SK-N-SH treated with all-trans-retinoic acid at 6 μM for 48 hours (cell line): ENCODE data around the gene PXDC1.

Experiments
- ATAC-seq: fragments of 200-7000 bp; cut with Tn5 transposase; 3 replicates; pipeline ENCODE4 v1.9.1; 2020; ENCODE audit warnings: mild to moderate bottlenecking, moderate library complexity
- ARNTL ChIP-seq: fragments of 450-650 bp; formaldehyde crosslinking; IDR thresholded peaks from 2 replicates; pipeline ENCODE4 v1.5.0; 2020; ENCODE audit warnings: low read depth, mild to moderate bottlenecking, moderate library complexity, borderline replicate concordance
- BACH2 ChIP-seq: fragments of 250-450 bp; sonication (Bioruptor Pico); IDR thresholded peaks from 2 replicates; pipeline ENCODE4 v1.9.0; 2021; ENCODE audit warnings: mild to moderate bottlenecking, borderline replicate concordance
- CREB5 ChIP-seq: fragments of 250-450 bp; sonication (Bioruptor Pico); IDR thresholded peaks from 2 replicates; pipeline ENCODE4 v1.5.1; 2020; ENCODE audit warnings: low read depth, mild to moderate bottlenecking, moderate library complexity
- CSDC2 ChIP-seq: fragments of 250-450 bp; sonication (Bioruptor Pico); IDR thresholded peaks from 2 replicates; pipeline ENCODE4 v1.5.0; 2020; ENCODE audit warnings: mild to moderate bottlenecking, moderate library complexity
- ESRRG ChIP-seq: fragments of 250-450 bp; sonication (Bioruptor Pico); IDR thresholded peaks from 2 replicates; pipeline ENCODE4 v1.6.1; 2021; ENCODE audit warnings: mild to moderate bottlenecking
- GLIS3 ChIP-seq: fragments of 250-450 bp; sonication (Bioruptor Pico); IDR thresholded peaks from 2 replicates; pipeline ENCODE4 v1.5.0; 2020; ENCODE audit warnings: mild to moderate bottlenecking, moderate library complexity
- ISL1 ChIP-seq: fragments of 250-450 bp; sonication (Bioruptor Pico); IDR thresholded peaks from 2 replicates; pipeline ENCODE4 v2.1.2; 2022; ENCODE audit warnings: mild to moderate bottlenecking, moderate library complexity
- PPARA ChIP-seq: fragments of 250-450 bp; sonication (Bioruptor Pico); IDR thresholded peaks from 2 replicates; pipeline ENCODE4 v1.5.0; 2020; ENCODE audit warnings: mild to moderate bottlenecking, borderline replicate concordance
- RARB ChIP-seq: fragments of 250-450 bp; sonication (Bioruptor Pico); IDR thresholded peaks from 2 replicates; pipeline ENCODE4 v1.8.0; 2021; ENCODE audit warnings: mild to moderate bottlenecking, moderate library complexity
- SNAI2 ChIP-seq: fragments of 250-450 bp; sonication (Bioruptor Pico); IDR thresholded peaks from 2 replicates; pipeline ENCODE4 v1.5.0; 2020; ENCODE audit warnings: mild to moderate bottlenecking, moderate library complexity
- TCF4 ChIP-seq: fragments of 250-450 bp; sonication (Bioruptor Pico); IDR thresholded peaks from 2 replicates; pipeline ENCODE4 v1.8.0; 2021; ENCODE audit warnings: mild to moderate bottlenecking, moderate library complexity, borderline replicate concordance
- TOX ChIP-seq: fragments of 250-450 bp; sonication (Bioruptor Pico); IDR thresholded peaks from 2 replicates; pipeline ENCODE4 v1.8.0; 2021; ENCODE audit warnings: mild to moderate bottlenecking, moderate library complexity, borderline replicate concordance
- TSHZ2 ChIP-seq: fragments of 250-450 bp; sonication (Bioruptor Pico); IDR thresholded peaks from 2 replicates; pipeline ENCODE4 v1.5.0; 2020; ENCODE audit warnings: mild to moderate bottlenecking, moderate library complexity
- ZC3H10 ChIP-seq: fragments of 250-450 bp; sonication (Bioruptor Pico); IDR thresholded peaks from 2 replicates; pipeline ENCODE4 v1.5.1; 2021; ENCODE audit warnings: mild to moderate bottlenecking, moderate library complexity
- ZFP3 ChIP-seq: fragments of 250-450 bp; sonication (Bioruptor Pico); IDR thresholded peaks from 2 replicates; pipeline ENCODE4 v1.5.0; 2020; ENCODE audit warnings: mild to moderate bottlenecking, moderate library complexity
- ZFP30 ChIP-seq: fragments of 450-650 bp; formaldehyde crosslinking; IDR thresholded peaks from 2 replicates; pipeline ENCODE4 v1.5.0; 2022; ENCODE audit warnings: mild to moderate bottlenecking, moderate library complexity
- ZNF565 ChIP-seq: fragments of 450-650 bp; formaldehyde crosslinking; conservative IDR thresholded peaks from 2 replicates; pipeline ENCODE4 v1.5.0; 2020; ENCODE audit warnings: low read depth, mild to moderate bottlenecking, moderate library complexity
- ZNF70 ChIP-seq: fragments of 450-650 bp; formaldehyde crosslinking; IDR thresholded peaks from 2 replicates; pipeline ENCODE4 v1.5.0; 2020; ENCODE audit warnings: mild to moderate bottlenecking, moderate library complexity
- ZNF8 ChIP-seq: fragments of 450-650 bp; formaldehyde crosslinking; IDR thresholded peaks from 2 replicates; pipeline ENCODE4 v1.5.0; 2020; ENCODE audit warnings: mild to moderate bottlenecking, moderate library complexity
- TF ChIP-seq, protein P1 (sequence below): fragments of 250-450 bp; sonication (Bioruptor Pico); IDR thresholded peaks from 2 replicates; pipeline ENCODE4 v1.8.0; 2021; ENCODE audit warnings: low read depth, mild to moderate bottlenecking, moderate library complexity, borderline replicate concordance
- TF ChIP-seq, protein P2 (sequence below): fragments of 250-450 bp; sonication (Bioruptor Pico); IDR thresholded peaks from 2 replicates; pipeline ENCODE4 v1.5.1; 2021; ENCODE audit warnings: mild to moderate bottlenecking, moderate library complexity

PXDC1 gene, protein sequence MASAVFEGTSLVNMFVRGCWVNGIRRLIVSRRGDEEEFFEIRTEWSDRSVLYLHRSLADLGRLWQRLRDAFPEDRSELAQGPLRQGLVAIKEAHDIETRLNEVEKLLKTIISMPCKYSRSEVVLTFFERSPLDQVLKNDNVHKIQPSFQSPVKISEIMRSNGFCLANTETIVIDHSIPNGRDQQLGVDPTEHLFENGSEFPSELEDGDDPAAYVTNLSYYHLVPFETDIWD

GRCh38 chr6:3751077-3751729, at the start of gene PXDC1:
Gene PXDC1 (minus strand): TSS chr6:3751713. CDS start chr6:3751531, 182 bp downstream.
- no peak for ATAC-seq
- TF ChIP-seq ZFP3 (peak; percentile 42; the same call in 1 of the 2 replicates), ARNTL (CRISPR knock-in tag) (no peak)
- TF ChIP-seq, all 23 proteins: peak for 1

DNA sequence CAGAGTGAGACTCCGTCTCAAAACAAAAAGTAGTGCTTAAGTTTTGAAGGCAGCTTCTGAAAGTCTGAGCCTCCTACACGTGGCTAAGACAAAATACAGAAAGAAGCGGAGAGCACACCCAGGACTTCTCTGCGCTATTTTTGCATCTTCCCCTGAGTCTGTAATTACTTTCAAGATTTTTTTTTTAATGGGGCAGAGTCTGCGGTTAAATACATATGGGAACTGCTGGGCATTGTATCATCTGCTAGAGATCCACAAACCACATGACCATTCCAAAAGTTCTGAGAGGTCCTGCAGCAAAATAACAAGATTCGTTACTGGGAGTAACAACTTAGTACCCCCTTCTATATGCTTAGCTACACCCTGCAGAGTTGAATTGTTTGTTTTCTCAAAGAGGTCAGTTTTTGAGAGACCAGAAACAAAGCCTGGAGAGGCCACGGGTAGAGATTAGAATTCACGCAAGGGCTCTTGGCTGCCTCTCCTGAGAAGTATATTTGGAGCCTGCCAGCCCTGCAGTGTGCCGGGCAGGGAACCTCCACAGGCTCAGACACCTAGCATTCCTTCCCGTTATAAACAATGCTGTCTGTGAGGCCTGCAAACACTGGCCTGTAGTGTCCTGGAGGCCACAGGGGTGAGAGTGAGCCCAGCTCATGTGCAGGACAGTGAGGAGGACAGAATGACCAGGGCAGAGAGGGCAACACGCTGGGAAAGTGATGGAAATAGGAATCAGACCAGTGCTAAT, 49.5 kb upstream of the PXDC1 start:
- TF ChIP-seq TOX (no peak), ZNF565 (CRISPR knock-in tag) (no peak), CREB5 (CRISPR knock-in tag) (no peak), BACH2 (CRISPR knock-in tag) (no peak), ESRRG (CRISPR knock-in tag) (no peak)
- TF ChIP-seq, all 23 proteins: peak for 0
- no peak for ATAC-seq

DNA sequence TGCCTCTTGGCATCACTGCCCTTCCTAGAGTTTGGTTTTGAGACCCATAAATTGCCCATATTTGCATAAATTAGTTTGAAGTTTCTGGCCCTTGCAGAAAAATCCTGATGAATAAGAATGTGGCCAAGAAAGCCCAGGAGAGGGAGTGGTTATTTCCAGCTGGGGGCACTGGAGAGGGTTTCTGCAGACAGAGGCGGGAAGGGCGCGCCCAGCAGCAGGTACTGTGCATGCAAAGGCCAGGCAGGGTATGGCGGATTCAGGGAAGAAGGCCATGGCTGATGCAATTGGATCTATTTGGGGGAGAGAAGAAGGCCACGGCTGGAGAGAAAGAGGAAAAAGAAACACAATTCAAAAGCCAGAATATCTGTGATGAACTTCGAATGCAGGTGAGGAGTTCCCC, 48.2 kb upstream of the PXDC1 start:
- no peak for TF ChIP-seq ISL1 (CRISPR knock-in tag)
- TF ChIP-seq ZFP30 (CRISPR knock-in tag): no peak
- no peak for TF ChIP-seq TOX
- TF ChIP-seq PPARA: no peak
- no peak for TF ChIP-seq CSDC2 (CRISPR knock-in tag)
- TF ChIP-seq, protein P1, sequence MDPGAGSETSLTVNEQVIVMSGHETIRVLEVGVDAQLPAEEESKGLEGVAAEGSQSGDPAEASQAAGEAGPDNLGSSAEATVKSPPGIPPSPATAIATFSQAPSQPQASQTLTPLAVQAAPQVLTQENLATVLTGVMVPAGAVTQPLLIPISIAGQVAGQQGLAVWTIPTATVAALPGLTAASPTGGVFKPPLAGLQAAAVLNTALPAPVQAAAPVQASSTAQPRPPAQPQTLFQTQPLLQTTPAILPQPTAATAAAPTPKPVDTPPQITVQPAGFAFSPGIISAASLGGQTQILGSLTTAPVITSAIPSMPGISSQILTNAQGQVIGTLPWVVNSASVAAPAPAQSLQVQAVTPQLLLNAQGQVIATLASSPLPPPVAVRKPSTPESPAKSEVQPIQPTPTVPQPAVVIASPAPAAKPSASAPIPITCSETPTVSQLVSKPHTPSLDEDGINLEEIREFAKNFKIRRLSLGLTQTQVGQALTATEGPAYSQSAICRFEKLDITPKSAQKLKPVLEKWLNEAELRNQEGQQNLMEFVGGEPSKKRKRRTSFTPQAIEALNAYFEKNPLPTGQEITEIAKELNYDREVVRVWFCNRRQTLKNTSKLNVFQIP: no peak
- no peak for TF ChIP-seq SNAI2
- no peak for TF ChIP-seq ZFP3
- no peak for TF ChIP-seq RARB (CRISPR knock-in tag)
- no peak for TF ChIP-seq ZC3H10 (CRISPR knock-in tag)
- no peak for TF ChIP-seq BACH2 (CRISPR knock-in tag)
- no peak for TF ChIP-seq ZNF565 (CRISPR knock-in tag)
- TF ChIP-seq ZNF70 (CRISPR knock-in tag): no peak
- TF ChIP-seq, protein P2, sequence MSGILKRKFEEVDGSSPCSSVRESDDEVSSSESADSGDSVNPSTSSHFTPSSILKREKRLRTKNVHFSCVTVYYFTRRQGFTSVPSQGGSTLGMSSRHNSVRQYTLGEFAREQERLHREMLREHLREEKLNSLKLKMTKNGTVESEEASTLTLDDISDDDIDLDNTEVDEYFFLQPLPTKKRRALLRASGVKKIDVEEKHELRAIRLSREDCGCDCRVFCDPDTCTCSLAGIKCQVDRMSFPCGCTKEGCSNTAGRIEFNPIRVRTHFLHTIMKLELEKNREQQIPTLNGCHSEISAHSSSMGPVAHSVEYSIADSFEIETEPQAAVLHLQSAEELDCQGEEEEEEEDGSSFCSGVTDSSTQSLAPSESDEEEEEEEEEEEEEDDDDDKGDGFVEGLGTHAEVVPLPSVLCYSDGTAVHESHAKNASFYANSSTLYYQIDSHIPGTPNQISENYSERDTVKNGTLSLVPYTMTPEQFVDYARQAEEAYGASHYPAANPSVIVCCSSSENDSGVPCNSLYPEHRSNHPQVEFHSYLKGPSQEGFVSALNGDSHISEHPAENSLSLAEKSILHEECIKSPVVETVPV (CRISPR knock-in tag): no peak
- no peak for TF ChIP-seq TCF4 (CRISPR knock-in tag)
- no peak for TF ChIP-seq GLIS3 (CRISPR knock-in tag)
- no peak for TF ChIP-seq ZNF8
- no peak for TF ChIP-seq ESRRG (CRISPR knock-in tag)
- no peak for TF ChIP-seq TSHZ2
- no peak for ATAC-seq
